Heart left ventricle (tissue), 16 donors: ENCODE data around the gene SLC43A1. TPM values are rescaled to one million over a fixed set of nuclear protein-coding genes. Genes with fewer than 3 reads are reported as not detected.

Source experiments
- ATAC-seq, 4 donors: fragments of 200-7000 bp; cut with Tn5 transposase; one replicate each; pipeline ENCODE4 v1.9.1; 2020 to 2022; ENCODE audit warnings: moderate library complexity in 4 of 4, mild to moderate bottlenecking in 3 of 4, moderate number of reproducible peaks in 1 of 4
- DNase-seq, 5 donors: peaks; one replicate each; pipeline ENCODE4 v3.0.0-alpha.2; 2020
- H3K27ac ChIP-seq, 12 donors: fragments of 200-600 bp; sonication (generic) in 4 of 12; one replicate each; pipeline versions ENCODE4 v1.5.0 to v1.8.0; 2016 to 2022; ENCODE audit warnings: mild to moderate bottlenecking in 2 of 12
- H3K27me3 ChIP-seq, 9 donors: fragments of 200-600 bp; sonication (generic) in 2 of 9; one replicate each; pipeline versions ENCODE4 v1.5.1 to v1.8.0; 2016 to 2022; ENCODE audit warnings: mild to moderate bottlenecking in 3 of 9
- H3K36me3 ChIP-seq, 9 donors: fragments of 200-600 bp; sonication (generic) in 2 of 9; one replicate each; pipeline versions ENCODE4 v1.5.0 to v1.8.0; 2018 to 2022; ENCODE audit warnings: mild to moderate bottlenecking in 2 of 9
- H3K4me1 ChIP-seq, 12 donors: fragments of 200-600 bp; sonication (generic) in 4 of 12; one replicate each; pipeline versions ENCODE4 v1.5.0 to v1.8.0; 2016 to 2022; ENCODE audit warnings: mild to moderate bottlenecking in 3 of 12
- H3K4me3 ChIP-seq, 12 donors: fragments of 200-600 bp; sonication (generic) in 4 of 12; one replicate each; pipeline versions ENCODE4 v1.5.0 to v1.8.0; 2017 to 2022; ENCODE audit warnings: mild to moderate bottlenecking in 9 of 12, moderate library complexity in 4 of 12
- H3K9me3 ChIP-seq, 12 donors: fragments of 200-600 bp; sonication (generic) in 4 of 12; one replicate each; pipeline versions ENCODE4 v1.5.0 to v1.8.0; 2016 to 2022; ENCODE audit warnings: mild to moderate bottlenecking in 1 of 12
- CTCF ChIP-seq, 12 donors: fragments of 200-600 bp; sonication (generic) in 4 of 12; IDR thresholded peaks; one replicate each; pipeline versions ENCODE4 v1.5.0 to v1.8.0; 2018 to 2022; ENCODE audit warnings: antibody characterized with exemption in 12 of 12, mild to moderate bottlenecking in 5 of 12
- POLR2A ChIP-seq, 2 donors: fragments of 450-650 bp; IDR thresholded peaks; one replicate each; pipeline ENCODE4 v1.6.1; 2017; ENCODE audit warnings: antibody characterized with exemption in 2 of 2, mild to moderate bottlenecking in 2 of 2, moderate library complexity in 2 of 2
- WGBS, 4 donors: extraction: QIAGEN DNeasy Blood & Tissue Kit in 2 of 4; methylation state at CpG; one replicate each; pipeline versions ENCODE4 v1.1.5 to v1.1.7; 2013 to 2018; 5-methylcytosine and 5-hydroxymethylcytosine counted together
- intact Hi-C, 10 donors: fragments of 100-400 bp; cut with DNase I; formaldehyde crosslinking; loops; one replicate each; pipeline versions ENCODE4 v1.11.1 to v1.14.2; 2022
- polyA plus RNA-seq, 2 donors: library from polyadenylated mRNA; stranded (reverse); fragments of 200-250 nt; gene quantifications; one replicate each; pipeline ENCODE4 v1.2.3, GENCODE V29; 2013
- total RNA-seq, 9 donors: library from RNA; depleted of rRNA in 2 of 9; stranded (reverse); fragments of >200 nt in 2 of 9; fragmentation: NEBNext Ultra II Directional in 3 of 9; extraction: Animal tissue kit (Norgen Biotek cat#: 25700) in 3 of 9; gene quantifications; one replicate each; pipeline versions ENCODE4 v1.1.0 to v1.2.4, GENCODE V29; 2016 to 2023
- donor health status: ischemic (EF 13 %, LVEDD 7.1; RV severe dilation, severe dysfunction).
- donor health status: healthy with polysubstance abuse.
- donor health status: DM: no; HTN: yes; CAD: no.
- donor health status: DM: no; HTN: no; CAD: no.
- donor health status: ischemic (EF 25% LVEDD 6.9; RV normal size, moderate dysfunction).
- donor health status: ischemic (EF 25% LVEDD 5.7; RV mildly dilated, moderate dysfunction).
- donor health status: healthy.
- donor health status: DM: yes; HTN: yes; CAD: no.
- donor health status: ischemic (EF 35%, LVEDD 5.7; RV mildly dilated, moderate dysfunction).
- donor health status: nonischemic (EF 11% LVEDD 7.7; RV severe dilation, severe dysfunction).
- donor health status: DM: yes; HTN: yes; CAD: no.
- donor health status: PGD.
- donor health status: ischemic (EF 29% LVEDD 5.4; RV normal size, mild dysfunction).
- donor health status: nonischemic (EF 23%, LVEDD 6.1; RV moderate dilation, normal function).

The SLC43A1 gene
- total and polyA plus RNA-seq, 11 donors = 2.7 to 12.3 (median 5.8) TPM

- TF ChIP-seq CTCF (IDR thresholded peaks at IDR 0.05) (no peak), POLR2A (IDR thresholded peaks at IDR 0.05) (no peak)
- 80 to 87% (median 83%) methylated on average over 9 of the region's 9 CpGs for WGBS, 4 donors
- Histone ChIP-seq H3K27me3 (no peaks in the 10 kb centered on the region), H3K36me3 (peaks cover 0 to 13% (median 3%) of the 10 kb centered on the region in 9 donors), H3K4me3 (no peak overlapping the region), H3K4me1 (peaks cover 5 to 27% (median 19%) of the 10 kb centered on the region in 12 donors), H3K9me3 (no peaks in the 10 kb centered on the region), H3K27ac (no peak overlapping the region)
- intact Hi-C loops = loop anchor here in 1 of 10 donors (10.0 kb wide), 1 partner anchor 149 kb away; the partner anchor contains the start of gene YPEL4
- DNase-seq (no peak), ATAC-seq (no peak)
Observed at GRCh38 chr11:57496109-57496820, 19.2 kb downstream of the SLC43A1 start.

GRCh38 chr11:57493507-57494503 is 21.7 kb downstream of the SLC43A1 start:
- Histone ChIP-seq H3K9me3 (no peaks in the 10 kb centered on the region), H3K36me3 (peaks cover 0 to 35% (median 12%) of the 10 kb centered on the region in 9 donors), H3K27me3 (no peaks in the 10 kb centered on the region), H3K4me3 (no peak overlapping the region), H3K4me1 (peaks cover 0 to 5% (median 3%) of the 10 kb centered on the region in 12 donors), H3K27ac (no peak overlapping the region)
- TF ChIP-seq POLR2A (IDR thresholded peaks at IDR 0.05) (no peak), CTCF (IDR thresholded peaks at IDR 0.05) (peak; percentile 76 to 92 (median 88))
- intact Hi-C loops = loop anchor here in 9 of 10 donors (1.0 to 10.0 kb wide), 4 partner anchors 33 to 151 kb away; partner anchors contain the start of gene YPEL4 (in 1 of the 9)
- DNase-seq = peak; percentile 39 to 81 (median 53)
- 65 to 79% (median 75%) methylated on average over 8 to 15 of the region's 15 CpGs for WGBS, 4 donors
- peak; percentile 52 to 65 (median 62) for ATAC-seq

GRCh38 chr11:57491371-57492061 is 24.0 kb downstream of the SLC43A1 start:
- H3K4me1 ChIP-seq = no peaks in the 10 kb centered on the region
- TF ChIP-seq CTCF (IDR thresholded peaks at IDR 0.05) (peak; percentile 48 to 71 (median 57)), POLR2A (IDR thresholded peaks at IDR 0.05) (no peak)
- H3K4me3 ChIP-seq = no peak overlapping the region
- no peaks in the 10 kb centered on the region for H3K27me3 ChIP-seq
- peak in 3 of 4 donors; percentile 33 to 69 (median 47) for ATAC-seq
- no peak for DNase-seq
- H3K27ac ChIP-seq = no peak overlapping the region
- no peaks in the 10 kb centered on the region for H3K9me3 ChIP-seq
- WGBS, 4 donors = 82 to 97% (median 84%) methylated on average over 9 to 11 of the region's 11 CpGs
- peaks cover 0 to 47% (median 28%) of the 10 kb centered on the region in 9 donors for H3K36me3 ChIP-seq
- intact Hi-C loops = loop anchor here in 7 of 10 donors (2.0 to 10.0 kb wide), 3 partner anchors 35 to 153 kb away; partner anchors contain the start of gene YPEL4 (in 1 of the 7)
